Measurements from ENCODE around the gene ARFIP2. TPM values are rescaled to one million over a fixed set of nuclear protein-coding genes. Genes with fewer than 3 reads are reported as not detected.
A peak's percentile ranks its signal among the peaks of the same experiment; 100 is the strongest.

ARFIP2 gene
- polyA plus RNA-seq, 1 donor (not counting 4 experiments of a cell fraction or from before 2014, with no cell fraction given): 66.3 TPM

- no peak for TF ChIP-seq EZH2 (IDR thresholded peaks at IDR 0.05; ENCODE audit: low read length)
- TF ChIP-seq, protein P1, sequence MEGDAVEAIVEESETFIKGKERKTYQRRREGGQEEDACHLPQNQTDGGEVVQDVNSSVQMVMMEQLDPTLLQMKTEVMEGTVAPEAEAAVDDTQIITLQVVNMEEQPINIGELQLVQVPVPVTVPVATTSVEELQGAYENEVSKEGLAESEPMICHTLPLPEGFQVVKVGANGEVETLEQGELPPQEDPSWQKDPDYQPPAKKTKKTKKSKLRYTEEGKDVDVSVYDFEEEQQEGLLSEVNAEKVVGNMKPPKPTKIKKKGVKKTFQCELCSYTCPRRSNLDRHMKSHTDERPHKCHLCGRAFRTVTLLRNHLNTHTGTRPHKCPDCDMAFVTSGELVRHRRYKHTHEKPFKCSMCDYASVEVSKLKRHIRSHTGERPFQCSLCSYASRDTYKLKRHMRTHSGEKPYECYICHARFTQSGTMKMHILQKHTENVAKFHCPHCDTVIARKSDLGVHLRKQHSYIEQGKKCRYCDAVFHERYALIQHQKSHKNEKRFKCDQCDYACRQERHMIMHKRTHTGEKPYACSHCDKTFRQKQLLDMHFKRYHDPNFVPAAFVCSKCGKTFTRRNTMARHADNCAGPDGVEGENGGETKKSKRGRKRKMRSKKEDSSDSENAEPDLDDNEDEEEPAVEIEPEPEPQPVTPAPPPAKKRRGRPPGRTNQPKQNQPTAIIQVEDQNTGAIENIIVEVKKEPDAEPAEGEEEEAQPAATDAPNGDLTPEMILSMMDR (optimal IDR thresholded peaks at IDR 0.05 in 1 of 3, IDR thresholded peaks at IDR 0.05 in 1 of 3, conservative IDR thresholded peaks at IDR 0.05 in 1 of 3; ENCODE audit: extremely low read depth in 1 of 3, insufficient read depth in 2 of 3, low read length in 3 of 3): no peak
- peaks cover 0 to 2% of the 10 kb centered on the region in 2 experiments for H3K36me3 ChIP-seq (ENCODE audit: control insufficient read depth in 2 of 2, extremely low read depth in 1 of 2, insufficient read depth in 2 of 2, low read length in 2 of 2)
- no peaks in the 10 kb centered on the region for H3K4me1 ChIP-seq (ENCODE audit: control insufficient read depth, extremely low read depth, insufficient read depth, low read length)
- H4K20me1 ChIP-seq (ENCODE audit: control insufficient read depth, extremely low read depth, insufficient read depth, low read length): no peaks in the 10 kb centered on the region
- no peaks in the 10 kb centered on the region for H3K27me3 ChIP-seq (ENCODE audit: control insufficient read depth, extremely low read depth, insufficient read depth, low read length)
- FAIRE-seq (no peak), DNase-seq (ENCODE audit: low read depth, low spot score) (no peak)
- dilution Hi-C loops (cut with MboI; ENCODE audit: extremely low pct_ligation_motif_present, low sequenced_read_pairs): no loop called here
- H3K4me2 ChIP-seq (ENCODE audit: control insufficient read depth, extremely low read depth, insufficient read depth, low read depth, low read length): no peak overlapping the region
- no peaks in the 10 kb centered on the region for H3K79me2 ChIP-seq (ENCODE audit: control insufficient read depth, insufficient read depth, low read length)
- H3K27ac ChIP-seq (ENCODE audit: control insufficient read depth, insufficient read depth, low read length): no peak overlapping the region
- no peak overlapping the region for H3K9ac ChIP-seq (ENCODE audit: control insufficient read depth, extremely low read depth, insufficient read depth, low read length)
- no peaks in the 10 kb centered on the region for H3K9me1 ChIP-seq (ENCODE audit: control insufficient read depth, extremely low read depth, insufficient read depth, low read length)
- H2AFZ ChIP-seq (ENCODE audit: control insufficient read depth, low read length): no peak overlapping the region
- no peak overlapping the region for H3K4me3 ChIP-seq (ENCODE audit: control insufficient read depth in 2 of 3, extremely low read depth in 1 of 3, insufficient read depth in 2 of 3, low read depth in 1 of 3, low read length in 3 of 3)
- no peaks in the 10 kb centered on the region for H3K9me3 ChIP-seq (ENCODE audit: control insufficient read depth, low read depth, low read length)
These were observed 35.7 kb upstream of the ARFIP2 start for GRCh38 chr11:6516865-6517264.

- Histone ChIP-seq H3K9me1 (ENCODE audit: control insufficient read depth, extremely low read depth, insufficient read depth, low read length) (no peaks in the 10 kb centered on the region), H3K4me1 (ENCODE audit: control insufficient read depth, extremely low read depth, insufficient read depth, low read length) (peaks cover 7% of the 10 kb centered on the region), H4K20me1 (ENCODE audit: control insufficient read depth, extremely low read depth, insufficient read depth, low read length) (no peaks in the 10 kb centered on the region), H3K27me3 (ENCODE audit: control insufficient read depth, extremely low read depth, insufficient read depth, low read length) (no peaks in the 10 kb centered on the region), H3K79me2 (ENCODE audit: control insufficient read depth, insufficient read depth, low read length) (no peaks in the 10 kb centered on the region), H3K27ac (ENCODE audit: control insufficient read depth, insufficient read depth, low read length) (peak overlapping the region; percentile 16), H3K9ac (ENCODE audit: control insufficient read depth, extremely low read depth, insufficient read depth, low read length) (no peak overlapping the region), H3K9me3 (ENCODE audit: control insufficient read depth, low read depth, low read length) (no peaks in the 10 kb centered on the region), H3K4me2 (ENCODE audit: control insufficient read depth, extremely low read depth, insufficient read depth, low read depth, low read length) (no peak overlapping the region), H3K4me3 (ENCODE audit: control insufficient read depth in 2 of 3, extremely low read depth in 1 of 3, insufficient read depth in 2 of 3, low read depth in 1 of 3, low read length in 3 of 3) (no peak overlapping the region), H2AFZ (ENCODE audit: control insufficient read depth, low read length) (no peak overlapping the region), H3K36me3 (ENCODE audit: control insufficient read depth in 2 of 2, extremely low read depth in 1 of 2, insufficient read depth in 2 of 2, low read length in 2 of 2) (peaks cover 2 to 7% of the 10 kb centered on the region in 2 experiments)
- no peak for TF ChIP-seq EZH2 (IDR thresholded peaks at IDR 0.05; ENCODE audit: low read length)
- TF ChIP-seq, protein P1 (optimal IDR thresholded peaks at IDR 0.05 in 1 of 3, IDR thresholded peaks at IDR 0.05 in 1 of 3, conservative IDR thresholded peaks at IDR 0.05 in 1 of 3; ENCODE audit: extremely low read depth in 1 of 3, insufficient read depth in 2 of 3, low read length in 3 of 3): peak; percentile 33 to 83 (median 44)
- FAIRE-seq: peak; percentile 65
- DNase-seq (ENCODE audit: low read depth, low spot score): peak; percentile 28
- dilution Hi-C loops (cut with MboI; ENCODE audit: extremely low pct_ligation_motif_present, low sequenced_read_pairs): no loop called here
These were observed 24.6 kb upstream of the ARFIP2 start for GRCh38 chr11:6505577-6506240.

Measured in keratinocyte (primary cell).